Measurements from ENCODE around the gene ZNHIT2.

The ZNHIT2 gene

DNA sequence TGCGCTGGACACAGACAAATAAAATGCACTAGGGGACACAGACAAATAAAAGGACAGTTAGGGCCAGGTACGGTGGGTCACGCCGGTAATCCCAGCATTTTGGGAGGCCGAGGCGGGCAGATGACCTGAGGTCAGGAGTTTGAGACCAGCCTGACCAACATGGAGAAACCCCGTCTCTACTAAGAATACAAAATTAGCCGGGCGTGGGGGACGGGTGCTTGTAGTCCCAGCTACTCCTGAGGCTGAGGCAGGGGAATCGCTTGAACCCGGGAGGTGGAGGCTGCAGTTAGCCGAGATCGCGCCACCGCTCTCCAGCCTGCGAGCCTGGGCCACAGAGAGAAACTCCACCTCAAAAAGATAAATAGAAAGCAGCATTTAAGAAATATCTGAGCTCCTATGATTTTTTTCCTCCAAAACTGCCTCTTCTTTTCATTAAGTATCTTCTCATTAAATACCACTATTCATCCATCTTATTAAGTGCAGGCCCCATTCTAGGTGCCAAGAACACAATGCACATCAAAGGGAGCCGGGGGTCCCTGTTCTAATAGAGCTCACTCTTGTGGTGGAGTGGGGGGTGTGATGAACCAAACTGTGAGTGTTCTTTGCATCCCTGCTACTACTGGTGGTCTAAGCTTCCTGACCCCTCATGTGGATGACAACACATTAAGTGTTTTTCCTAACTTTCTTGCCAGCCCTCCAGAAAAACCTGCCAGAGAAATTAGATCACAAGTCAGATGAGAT is 766 bp upstream of the ZNHIT2 start:
- Mint-ChIP-seq H3K27ac (peak overlapping the region; percentile 92), H3K4me1 (ENCODE audit: low read depth) (peaks cover 66% of the 10 kb centered on the region), H3K27me3 (no peaks in the 10 kb centered on the region), H3K4me3 (peak overlapping the region; percentile 91), H3K36me3 (peaks cover 16% of the 10 kb centered on the region), H3K9me3 (ENCODE audit: low read depth) (no peaks in the 10 kb centered on the region)

DNA sequence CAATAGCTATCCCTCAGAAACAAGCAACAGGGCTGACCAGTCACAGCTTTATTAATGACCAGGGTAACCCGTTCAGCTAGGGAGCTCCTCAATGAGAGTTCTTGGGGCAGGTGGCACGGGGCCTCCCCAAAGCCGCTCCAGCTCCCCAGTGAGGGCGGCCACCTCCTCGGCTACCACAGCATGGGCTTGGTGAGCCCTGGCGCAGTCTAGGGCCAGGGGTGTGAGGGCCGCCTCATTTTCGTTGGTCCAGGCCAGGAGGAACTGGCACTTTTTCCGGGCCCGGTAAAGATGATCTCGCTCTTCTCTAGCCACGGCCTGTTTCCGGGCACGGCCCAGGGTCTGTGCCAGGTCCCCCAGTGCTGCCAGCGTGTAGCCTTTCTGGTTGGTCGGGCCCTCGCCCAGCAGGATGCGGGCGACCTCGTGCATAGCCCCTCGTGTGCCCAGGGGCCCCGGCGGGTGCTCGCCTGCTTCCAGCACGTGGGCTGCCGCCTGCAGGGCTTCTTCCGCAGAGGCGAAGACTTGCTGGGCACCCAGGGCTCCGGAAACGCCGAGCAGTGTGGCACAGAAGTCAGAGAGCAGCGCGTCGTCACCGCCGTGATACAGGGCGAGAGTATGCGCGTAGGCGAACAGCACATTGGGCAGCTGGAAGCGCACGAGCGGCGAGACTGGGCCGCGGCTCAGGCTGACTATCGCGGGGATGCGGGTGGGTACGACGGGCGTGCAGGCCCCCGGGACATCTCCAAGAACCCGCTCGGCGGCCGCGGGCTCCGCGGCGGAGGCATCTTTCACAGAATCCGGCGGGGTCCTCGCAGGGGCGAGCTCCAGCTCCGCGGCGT is 913 bp downstream of the ZNHIT2 start:
- H3K4me3 Mint-ChIP-seq: peak overlapping the region; percentile 91
- H3K9me3 Mint-ChIP-seq (ENCODE audit: low read depth): no peaks in the 10 kb centered on the region
- peaks cover 66% of the 10 kb centered on the region for H3K4me1 Mint-ChIP-seq (ENCODE audit: low read depth)
- H3K36me3 Mint-ChIP-seq: peaks cover 13% of the 10 kb centered on the region
- peak overlapping the region; percentile 96 for H3K27ac Mint-ChIP-seq
- H3K27me3 Mint-ChIP-seq: no peaks in the 10 kb centered on the region

DNA sequence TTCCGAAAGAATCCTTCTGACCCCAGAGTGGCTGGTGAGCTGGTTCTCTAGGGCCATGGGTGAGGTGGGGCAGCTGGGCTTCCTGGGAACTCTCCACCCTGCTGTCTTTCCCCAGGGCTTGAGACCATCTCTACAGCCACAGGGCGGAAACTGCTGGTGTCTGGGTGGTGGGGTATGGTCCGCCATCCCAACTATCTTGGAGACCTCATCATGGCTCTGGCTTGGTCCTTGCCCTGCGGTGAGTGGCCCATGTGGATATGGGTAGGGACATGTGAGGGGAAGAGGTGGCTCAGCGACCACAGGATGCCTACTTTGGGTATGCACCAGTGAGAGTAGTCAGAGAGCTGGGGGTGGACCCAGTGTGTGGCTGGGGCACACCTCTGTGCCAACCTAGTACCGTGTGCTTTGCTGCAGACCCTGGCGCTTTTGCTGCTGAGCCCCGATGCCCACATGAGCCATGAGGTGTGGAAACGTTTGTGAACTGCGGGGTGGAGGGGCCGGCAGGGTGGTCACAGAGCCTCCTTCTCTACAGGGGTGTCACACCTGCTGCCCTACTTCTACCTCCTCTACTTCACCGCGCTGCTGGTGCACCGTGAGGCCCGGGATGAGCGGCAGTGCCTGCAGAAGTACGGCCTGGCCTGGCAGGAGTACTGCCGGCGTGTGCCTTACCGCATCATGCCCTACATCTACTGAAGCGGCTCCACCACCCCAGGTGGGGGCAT is 2.0 kb downstream of the ZNHIT2 start:
- Mint-ChIP-seq H3K4me3 (peak overlapping the region; percentile 91), H3K36me3 (peaks cover 8% of the 10 kb centered on the region), H3K4me1 (ENCODE audit: low read depth) (peaks cover 69% of the 10 kb centered on the region), H3K9me3 (ENCODE audit: low read depth) (no peaks in the 10 kb centered on the region), H3K27ac (no peak overlapping the region), H3K27me3 (no peaks in the 10 kb centered on the region)

DNA sequence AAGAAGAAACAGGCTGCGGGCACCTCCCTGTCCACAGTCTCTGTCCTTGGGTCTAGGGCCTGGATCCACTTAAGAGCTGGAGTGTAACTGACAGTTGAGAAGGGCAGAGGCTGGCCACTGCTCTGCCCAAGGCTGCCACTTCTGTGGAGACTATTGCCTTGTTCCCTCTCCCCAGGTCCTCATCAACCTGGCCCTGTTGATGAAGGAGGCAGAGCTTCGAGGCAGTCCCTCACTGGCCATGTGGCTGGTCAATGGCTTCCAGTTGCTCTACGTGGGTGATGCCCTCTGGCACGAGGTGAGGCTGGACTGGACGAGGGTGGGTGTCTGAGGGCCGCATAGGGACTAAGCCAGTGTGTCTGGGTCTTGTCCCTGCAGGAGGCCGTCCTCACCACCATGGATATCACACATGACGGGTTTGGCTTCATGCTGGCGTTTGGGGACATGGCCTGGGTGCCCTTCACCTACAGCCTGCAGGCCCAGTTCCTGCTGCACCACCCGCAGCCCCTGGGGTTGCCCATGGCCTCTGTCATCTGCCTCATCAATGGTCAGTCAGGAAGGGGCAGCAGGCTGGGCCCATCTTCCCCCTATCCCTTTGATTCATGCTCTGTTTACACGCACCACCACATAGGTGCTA is 2.8 kb downstream of the ZNHIT2 start:
- Mint-ChIP-seq H3K27me3 (no peaks in the 10 kb centered on the region), H3K9me3 (ENCODE audit: low read depth) (no peaks in the 10 kb centered on the region), H3K4me1 (ENCODE audit: low read depth) (peaks cover 66% of the 10 kb centered on the region), H3K4me3 (no peak overlapping the region), H3K36me3 (peaks cover 5% of the 10 kb centered on the region), H3K27ac (peak overlapping the region; percentile 83)

DNA sequence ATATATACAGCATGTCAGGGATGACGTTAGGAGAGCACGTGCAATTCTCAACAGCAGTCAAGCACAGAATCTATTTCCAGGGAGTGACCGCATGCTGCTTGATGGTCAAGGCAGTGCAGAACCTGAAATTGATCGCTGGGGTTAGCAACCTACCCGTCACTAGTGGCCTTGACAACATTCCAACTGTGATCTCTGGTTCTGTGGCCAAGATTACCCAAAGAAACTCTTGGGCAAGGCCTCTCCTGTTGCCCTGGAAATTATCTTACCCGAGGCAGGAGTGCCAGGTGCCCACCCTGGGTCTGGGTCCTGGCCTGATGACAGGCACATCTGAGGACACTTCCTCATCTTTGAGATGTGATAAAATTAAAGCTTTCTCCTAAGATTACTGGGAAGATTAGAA is 3.7 kb downstream of the ZNHIT2 start:
- Mint-ChIP-seq H3K36me3 (peaks cover 5% of the 10 kb centered on the region), H3K27me3 (no peaks in the 10 kb centered on the region), H3K4me1 (ENCODE audit: low read depth) (peaks cover 63% of the 10 kb centered on the region), H3K9me3 (ENCODE audit: low read depth) (no peaks in the 10 kb centered on the region), H3K27ac (peak overlapping the region; percentile 83), H3K4me3 (peak overlapping the region; percentile 83)

DNA sequence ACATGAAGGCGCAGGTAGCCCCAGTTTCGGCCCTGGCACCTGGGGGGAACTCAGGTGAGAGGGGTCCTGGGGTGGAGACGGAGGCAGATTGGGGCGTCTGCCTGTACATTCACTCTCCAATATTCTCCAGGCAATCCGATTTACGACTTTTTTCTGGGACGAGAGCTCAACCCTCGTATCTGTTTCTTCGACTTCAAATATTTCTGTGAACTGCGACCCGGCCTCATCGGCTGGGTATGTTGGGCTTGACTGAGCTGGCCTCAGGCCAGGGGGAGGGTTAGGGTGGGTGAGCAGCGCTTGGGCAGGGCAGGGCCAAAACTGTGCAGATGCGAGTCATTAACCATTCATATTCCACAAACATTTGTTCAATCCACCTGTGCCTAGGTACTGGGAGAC is 4.1 kb downstream of the ZNHIT2 start:
- Mint-ChIP-seq H3K4me3 (peak overlapping the region; percentile 83), H3K4me1 (ENCODE audit: low read depth) (peaks cover 58% of the 10 kb centered on the region), H3K9me3 (ENCODE audit: low read depth) (no peaks in the 10 kb centered on the region), H3K36me3 (peaks cover 2% of the 10 kb centered on the region), H3K27me3 (no peaks in the 10 kb centered on the region), H3K27ac (peak overlapping the region; percentile 83)

DNA sequence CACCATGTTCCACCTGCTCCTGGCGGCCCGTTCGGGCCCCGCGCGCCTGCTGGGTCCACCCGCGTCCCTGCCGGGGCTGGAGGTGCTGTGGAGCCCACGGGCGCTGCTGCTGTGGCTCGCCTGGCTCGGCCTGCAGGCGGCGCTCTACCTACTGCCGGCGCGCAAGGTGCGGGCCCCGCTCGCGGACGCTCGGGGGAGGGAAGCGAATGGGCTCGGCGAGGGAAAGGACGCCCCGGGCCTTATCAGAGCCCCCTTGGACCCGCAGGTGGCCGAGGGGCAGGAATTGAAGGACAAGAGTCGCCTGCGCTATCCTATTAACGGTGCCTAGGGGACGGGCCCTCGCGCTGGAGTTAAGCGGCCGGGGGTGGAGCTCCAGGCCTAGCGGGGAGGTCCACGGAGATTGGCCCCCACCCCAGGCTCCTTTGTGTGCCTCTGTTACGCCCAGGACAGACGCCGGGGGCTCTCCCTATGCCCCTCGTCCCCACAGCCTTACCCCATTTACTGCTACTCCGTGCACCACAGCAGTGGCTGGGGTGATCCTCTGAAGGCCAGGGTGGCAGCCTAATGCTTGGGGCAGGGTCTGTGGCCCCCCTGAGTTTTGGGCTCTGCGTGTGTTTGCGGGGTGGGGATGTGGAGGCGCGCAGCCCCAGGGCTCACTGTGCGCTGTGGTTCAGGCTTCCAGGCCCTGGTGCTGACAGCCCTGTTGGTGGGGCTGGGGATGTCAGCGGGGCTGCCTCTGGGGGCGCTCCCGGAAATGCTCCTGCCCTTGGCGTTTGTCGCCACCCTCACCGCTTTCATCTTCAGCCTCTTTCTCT is 4.7 kb downstream of the ZNHIT2 start:
- Mint-ChIP-seq H3K4me1 (ENCODE audit: low read depth) (peaks cover 55% of the 10 kb centered on the region), H3K27ac (peak overlapping the region; percentile 83), H3K27me3 (no peaks in the 10 kb centered on the region), H3K36me3 (no peaks in the 10 kb centered on the region), H3K4me3 (peak overlapping the region; percentile 83), H3K9me3 (ENCODE audit: low read depth) (no peaks in the 10 kb centered on the region)

DNA sequence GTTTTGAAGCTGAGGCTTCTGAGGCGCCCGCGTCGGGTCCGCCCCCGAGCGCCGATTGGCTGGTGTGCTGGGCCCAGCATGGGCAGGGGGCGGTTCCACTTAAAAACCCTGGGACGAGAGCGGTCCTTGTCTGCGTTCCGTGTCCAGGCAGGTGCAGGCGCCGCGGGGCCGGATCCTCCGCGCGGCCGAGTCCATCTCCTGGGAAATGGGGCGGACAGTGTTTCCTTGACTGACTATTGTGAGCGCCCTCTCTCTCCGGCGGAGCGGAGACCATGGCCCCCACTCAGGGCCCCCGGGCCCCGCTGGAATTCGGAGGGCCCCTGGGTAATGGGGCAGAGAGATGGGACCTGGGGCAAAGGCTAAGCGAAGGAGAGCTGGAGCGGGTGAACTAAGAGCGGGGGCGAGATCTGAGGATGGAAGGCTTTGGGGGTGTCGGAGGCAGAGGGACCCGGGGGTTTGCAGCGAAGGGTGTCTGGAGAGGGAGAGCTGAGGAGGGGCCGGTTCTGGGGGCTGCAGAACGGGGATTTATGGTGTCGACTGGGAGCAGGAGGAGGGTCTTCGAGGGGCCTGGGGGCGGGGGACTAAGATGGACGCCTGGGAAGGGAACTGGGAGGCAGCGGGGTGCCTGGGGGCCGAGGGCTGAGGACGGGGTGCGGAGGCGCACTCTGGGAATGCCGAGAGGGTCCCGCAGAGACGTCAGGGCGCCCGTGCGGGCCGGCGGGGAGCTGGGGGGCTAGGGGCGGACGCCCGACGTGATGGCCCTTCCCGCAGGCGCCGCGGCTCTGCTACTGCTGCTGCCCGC is 5.6 kb downstream of the ZNHIT2 start, which contains the start of gene TM7SF2:
Gene TM7SF2 (plus strand): TSS at position 129 of the 802 bp plus-strand sequence. CDS start 144 bp downstream, at position 273.
- H3K27me3 Mint-ChIP-seq: no peaks in the 10 kb centered on the region

DNA sequence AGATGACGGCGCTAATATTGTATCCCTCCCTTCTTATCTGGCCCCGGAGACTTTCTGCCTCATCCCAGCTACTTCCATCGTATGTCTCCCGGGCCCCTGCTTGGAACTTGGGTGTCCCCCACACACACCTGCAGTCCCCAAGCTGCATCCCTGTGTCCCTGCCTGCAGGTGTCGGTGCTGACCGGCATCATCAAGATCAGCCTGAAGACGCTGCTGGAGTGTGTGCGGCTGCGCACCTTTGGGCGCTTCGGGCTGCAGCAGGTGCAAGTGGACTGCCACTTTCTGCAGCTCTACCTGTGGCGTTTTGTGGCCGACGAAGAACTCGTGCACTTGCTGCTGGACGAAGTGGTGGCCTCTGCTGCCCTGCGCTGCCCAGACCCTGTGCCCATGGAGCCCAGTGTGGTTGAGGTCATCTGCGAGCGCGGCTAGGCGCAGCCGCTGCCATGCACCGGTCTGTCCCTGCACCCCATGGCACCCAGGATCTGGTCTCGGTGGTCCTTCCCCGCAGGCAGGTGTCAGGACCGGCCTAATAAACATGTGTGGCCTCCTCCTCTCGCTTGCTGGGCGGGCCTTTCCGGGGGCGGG is 6.2 kb downstream of the ZNHIT2 start:
- H3K4me1 Mint-ChIP-seq (ENCODE audit: low read depth): peaks cover 51% of the 10 kb centered on the region
- H3K27me3 Mint-ChIP-seq: no peaks in the 10 kb centered on the region
- H3K4me3 Mint-ChIP-seq: peak overlapping the region; percentile 84
- H3K36me3 Mint-ChIP-seq: no peaks in the 10 kb centered on the region
- H3K27ac Mint-ChIP-seq: no peak overlapping the region
- H3K9me3 Mint-ChIP-seq (ENCODE audit: low read depth): no peaks in the 10 kb centered on the region

More for the DNA sequence above, 5.6 kb downstream of the ZNHIT2 start, which contains the start of gene TM7SF2:
- Mint-ChIP-seq H3K4me3 (peak within 1 kb of the TSS; percentile 84), H3K36me3 (no peaks in the 10 kb centered on the region), H3K27ac (peak within 1 kb of the TSS; percentile 83), H3K4me1 (ENCODE audit: low read depth) (peaks cover 52% of the 10 kb centered on the region), H3K9me3 (ENCODE audit: low read depth) (no peaks in the 10 kb centered on the region)

DNA sequence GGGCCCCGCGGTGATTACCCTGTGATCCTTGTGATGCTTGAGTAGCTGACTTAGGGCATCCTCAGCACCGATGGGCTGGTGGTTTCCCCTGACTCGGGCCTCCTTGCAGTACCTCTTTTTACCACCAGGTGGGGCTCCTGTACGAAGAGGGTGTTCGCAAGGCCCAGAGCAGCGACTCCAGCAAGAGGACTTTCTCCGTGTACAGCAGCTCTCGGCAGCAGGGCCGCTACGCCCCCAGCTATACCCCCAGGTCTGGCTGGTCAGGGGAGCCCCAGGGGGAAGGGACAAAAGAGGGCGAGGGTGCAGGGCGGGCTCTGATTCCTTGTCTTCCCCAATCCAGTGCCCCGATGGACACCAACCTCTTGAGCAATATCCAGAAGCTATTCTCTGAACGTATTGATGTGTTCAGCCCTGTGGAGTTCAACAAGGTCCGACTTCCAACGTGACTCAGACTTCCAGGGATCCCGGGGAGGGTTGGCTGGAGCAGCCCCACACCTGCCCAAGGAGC is 7.1 kb downstream of the ZNHIT2 start:
- no peaks in the 10 kb centered on the region for H3K9me3 Mint-ChIP-seq (ENCODE audit: low read depth)
- H3K27me3 Mint-ChIP-seq: no peaks in the 10 kb centered on the region
- no peak overlapping the region for H3K27ac Mint-ChIP-seq
- H3K4me3 Mint-ChIP-seq: peak overlapping the region; percentile 9
- peaks cover 44% of the 10 kb centered on the region for H3K4me1 Mint-ChIP-seq (ENCODE audit: low read depth)
- no peaks in the 10 kb centered on the region for H3K36me3 Mint-ChIP-seq

DNA sequence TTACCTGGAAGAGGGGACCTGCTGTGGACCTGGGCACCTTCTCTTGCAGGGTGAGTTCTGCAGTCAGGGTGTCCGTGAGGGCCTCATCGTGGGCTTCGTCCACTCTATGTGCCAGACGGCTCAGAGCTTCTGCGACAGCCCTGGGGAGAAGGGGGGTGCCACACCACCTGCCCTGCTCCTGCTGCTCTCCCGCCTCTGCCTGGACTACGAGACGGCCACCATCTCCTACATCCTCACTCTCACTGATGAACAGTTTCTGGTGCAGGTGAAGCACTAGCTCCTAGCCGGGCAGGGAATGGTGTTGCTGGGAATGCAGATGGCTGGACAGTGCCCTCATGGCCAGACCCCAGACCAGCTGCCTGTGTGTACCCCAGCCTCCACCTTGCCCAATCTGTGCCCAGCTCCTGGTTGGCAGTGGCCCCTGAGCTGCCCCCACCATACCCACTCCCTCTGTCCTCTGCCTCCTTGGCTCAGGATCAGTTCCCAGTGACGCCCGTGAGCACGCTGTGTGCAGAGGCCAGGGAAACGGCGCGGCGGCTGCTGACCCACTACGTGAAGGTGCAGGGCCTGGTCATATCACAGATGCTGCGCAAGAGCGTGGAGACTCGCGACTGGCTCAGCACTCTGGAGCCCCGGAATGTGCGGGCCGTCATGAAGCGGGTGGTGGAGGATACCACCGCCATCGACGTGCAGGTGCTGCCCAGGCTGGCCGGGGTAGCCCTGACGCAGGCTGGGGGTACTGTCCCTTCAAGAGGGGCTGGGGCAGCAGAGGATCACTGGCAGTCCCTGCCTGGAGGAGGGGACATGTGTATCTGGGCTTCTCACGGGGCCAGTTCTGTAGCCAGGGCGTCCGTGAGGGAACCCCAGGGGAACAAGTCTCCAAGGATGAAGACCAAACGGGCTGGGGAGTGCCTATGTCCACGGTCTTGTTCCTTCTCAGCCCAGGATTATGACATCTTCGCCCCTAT is 8.0 kb downstream of the ZNHIT2 start:
- Mint-ChIP-seq H3K27me3 (no peaks in the 10 kb centered on the region), H3K9me3 (ENCODE audit: low read depth) (no peaks in the 10 kb centered on the region), H3K4me3 (no peak overlapping the region), H3K27ac (no peak overlapping the region), H3K36me3 (no peaks in the 10 kb centered on the region), H3K4me1 (ENCODE audit: low read depth) (peaks cover 39% of the 10 kb centered on the region)
